ENCODE measurements around the gene GPR84. TPM values are rescaled to one million over a fixed set of nuclear protein-coding genes. Genes with fewer than 3 reads are reported as not detected.
A peak's percentile ranks its signal among the peaks of the same experiment; 100 is the strongest.
"Not testable (repeated sequence)": the region's sequence is repeated elsewhere in the genome, so short reads cannot be mapped to it uniquely, and the experiment has no call there.

Gene GPR84
- total RNA-seq, 2 donors from 2014 or later: 2.0 to 4.1 TPM

- ATAC-seq (no peak), DNase-seq (ENCODE audit: low spot score in 2 of 2) (no peak)
- Mint-ChIP-seq H3K27ac (peak overlapping the region; percentile 50 to 76), H3K36me3 (peaks cover 6 to 12% of the 10 kb centered on the region in 2 donors), H3K9me3 (no peaks in the 10 kb centered on the region)
Measured at GRCh38 chr12:54328595-54329337, 35.5 kb downstream of the GPR84 start.

- H3K9me3 Mint-ChIP-seq: not testable (repeated sequence)
- peaks cover 6 to 12% of the 10 kb centered on the region in 2 donors for H3K36me3 Mint-ChIP-seq
Measured at GRCh38 chr12:54325442-54326109, 38.7 kb downstream of the GPR84 start.

GRCh38 chr12:54324617-54325441 is 39.5 kb downstream of the GPR84 start, which contains the start of gene COPZ1:
COPZ1 (plus strand) TSS chr12:54325131; CDS start chr12:54325164, 33 bp downstream.
- DNase-seq (ENCODE audit: low spot score in 2 of 2) (peak; percentile 87 to 94), ATAC-seq (peak; percentile 98)
- Mint-ChIP-seq H3K27ac (peak within 1 kb of the TSS; percentile 91 to 92), H3K9me3 (no peaks in the 10 kb centered on the region), H3K36me3 (peaks cover 6 to 8% of the 10 kb centered on the region in 2 donors)

More at GRCh38 chr12:54325442-54326109, 38.7 kb downstream of the GPR84 start:
- not testable (repeated sequence) for ATAC-seq; DNase-seq (ENCODE audit: low spot score in 2 of 2)
- H3K27ac Mint-ChIP-seq: peak overlapping the region; percentile 91 to 92

- Mint-ChIP-seq H3K27ac (no peak overlapping the region), H3K9me3 (no peaks in the 10 kb centered on the region), H3K36me3 (peaks cover 6 to 8% of the 10 kb centered on the region in 2 donors)
- no peak for ATAC-seq
- DNase-seq (ENCODE audit: low spot score in 2 of 2): no peak
Measured at GRCh38 chr12:54321363-54321762, 42.9 kb downstream of the GPR84 start.

Other genes starting within 250 kb of the GPR84 start
- gene SMUG1, start 175.5 kb downstream of the GPR84 start, total RNA-seq: 10 to 100 TPM; 18.0 to 25.9 TPM
- 100 to 1,000 TPM; 115 to 169 TPM for gene CBX5, start 84.4 kb downstream of the GPR84 start, total RNA-seq
- gene HNRNPA1, start 83.8 kb downstream of the GPR84 start, total RNA-seq: 1,000 to 10,000 TPM; 1,446 to 2,174 TPM
- under 1 TPM in 1 of 2 donors, not detected in 1; 0.20 TPM for gene NFE2, start 63.5 kb downstream of the GPR84 start, total RNA-seq
- gene COPZ1, start 39.4 kb downstream of the GPR84 start, total RNA-seq: 100 to 1,000 TPM in 1 of 2 donors, 10 to 100 TPM in 1; 99.1 to 101 TPM
- gene ZNF385A, start 20.2 kb upstream of the GPR84 start, total RNA-seq: 1 to 10 TPM; 1.2 to 1.8 TPM
- 10 to 100 TPM; 29.4 to 53.5 TPM for gene ITGA5, start 54.8 kb upstream of the GPR84 start, total RNA-seq
- gene GTSF1, start 109.1 kb upstream of the GPR84 start, total RNA-seq: 10 to 100 TPM in 1 of 2 donors, 1 to 10 TPM in 1; 9.3 to 10.1 TPM
- gene NCKAP1L, start 133.3 kb upstream of the GPR84 start, total RNA-seq: 100 to 1,000 TPM; 153 to 154 TPM
- gene PDE1B, start 185.1 kb upstream of the GPR84 start, total RNA-seq: 10 to 100 TPM; 24.1 to 33.6 TPM
- gene PPP1R1A, start 224.2 kb upstream of the GPR84 start, total RNA-seq: not detected